Inferior parietal cortex (tissue), 1 donor: Measurements from ENCODE around the gene HLTF.
"Not testable (repeated sequence)": the region's sequence is repeated elsewhere in the genome, so short reads cannot be mapped to it uniquely, and the experiment has no call there.

Experiments
- DNase-seq: peaks from one replicate; pipeline ENCODE4 v3.0.0-alpha.2; 2016; ENCODE audit errors: extremely low spot score

Gene HLTF

GRCh38 chr3:149086232-149086988, at the start of gene HLTF:
Gene HLTF, minus strand, starts transcription at chr3:149086533. Its CDS starts 197 bp downstream, at chr3:149086336.
- DNase-seq: peak; percentile 98

- no peak for DNase-seq
Observed at GRCh38 chr3:149134575-149134974, 48.2 kb upstream of the HLTF start.

GRCh38 chr3:149131589-149131988, 45.3 kb upstream of the HLTF start:
- DNase-seq: no peak

- DNase-seq: peak; percentile 89
Observed at GRCh38 chr3:149129326-149130205, 43.2 kb upstream of the HLTF start, which contains the start of gene HPS3. Gene HPS3, plus strand, starts transcription at chr3:149129638. Its CDS starts 86 bp downstream, at chr3:149129724.

- DNase-seq: peak; percentile 46
Observed at GRCh38 chr3:149128821-149129220, 42.5 kb upstream of the HLTF start.

DNA sequence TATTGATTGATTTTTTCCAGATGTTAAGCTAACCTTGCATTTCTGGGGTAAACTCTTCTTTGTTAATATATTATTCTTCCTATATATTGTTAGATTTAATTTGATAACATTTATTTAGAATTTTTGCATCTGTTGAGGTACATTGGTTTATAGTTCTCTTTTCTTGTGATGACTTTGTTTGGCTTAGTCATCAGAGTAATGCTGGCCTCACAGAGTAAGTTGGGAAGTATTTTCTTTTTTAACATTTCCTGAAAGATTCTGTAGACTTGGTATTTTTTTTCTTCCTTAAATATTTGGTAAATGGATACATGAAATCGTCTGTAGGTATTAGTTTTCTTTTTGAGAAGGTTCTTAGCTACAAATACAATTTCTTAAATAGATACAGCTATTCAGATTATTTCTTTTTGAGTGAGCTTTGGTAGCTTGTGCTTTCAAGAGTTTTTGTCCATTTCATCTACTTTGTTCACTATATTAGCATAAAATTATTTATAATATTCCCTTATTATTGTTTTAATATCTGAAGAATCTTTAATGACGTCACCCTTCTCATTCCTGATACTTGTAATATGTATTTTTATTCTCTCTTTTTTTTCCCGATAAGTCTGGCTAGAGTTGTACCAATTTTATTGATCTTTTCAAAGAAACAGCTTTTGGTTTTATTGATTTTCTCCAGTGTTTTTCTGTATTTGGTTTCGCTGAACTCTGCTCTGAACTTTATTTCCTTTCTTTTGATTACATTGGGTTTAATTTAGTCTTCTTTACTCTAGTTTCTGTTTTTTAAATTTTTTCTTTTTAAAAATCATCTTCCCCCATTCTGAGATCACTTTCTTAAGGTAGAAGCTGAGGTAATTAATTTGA, 36.6 kb upstream of the HLTF start:
- no peak for DNase-seq

- DNase-seq: peak; percentile 85
Observed at GRCh38 chr3:149120051-149120972, 34.0 kb upstream of the HLTF start.

DNA sequence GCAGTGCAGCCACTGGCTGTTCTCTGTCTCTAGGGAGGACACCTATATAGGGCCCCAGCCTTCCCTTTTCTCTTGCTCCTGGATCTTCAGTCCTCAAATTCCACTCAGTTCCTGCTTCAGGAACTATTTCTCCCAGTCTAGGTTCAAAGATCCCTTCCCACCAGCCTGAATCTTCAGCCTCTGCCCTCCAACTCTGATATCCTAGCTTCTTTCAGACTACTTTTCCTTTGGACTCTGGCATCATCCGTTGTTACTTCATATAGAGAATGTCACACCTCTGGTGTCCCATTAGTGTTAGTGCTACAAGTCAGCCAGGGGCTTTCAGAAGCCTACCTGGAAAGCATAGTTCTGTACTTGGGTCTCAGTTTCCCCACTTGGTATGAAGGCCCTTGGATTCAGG, 33.1 kb upstream of the HLTF start:
- no peak for DNase-seq

- no peak for DNase-seq
Observed at GRCh38 chr3:149118724-149119123, 32.4 kb upstream of the HLTF start.

- no peak for DNase-seq
Observed at GRCh38 chr3:149115114-149115513, 28.8 kb upstream of the HLTF start.

DNA sequence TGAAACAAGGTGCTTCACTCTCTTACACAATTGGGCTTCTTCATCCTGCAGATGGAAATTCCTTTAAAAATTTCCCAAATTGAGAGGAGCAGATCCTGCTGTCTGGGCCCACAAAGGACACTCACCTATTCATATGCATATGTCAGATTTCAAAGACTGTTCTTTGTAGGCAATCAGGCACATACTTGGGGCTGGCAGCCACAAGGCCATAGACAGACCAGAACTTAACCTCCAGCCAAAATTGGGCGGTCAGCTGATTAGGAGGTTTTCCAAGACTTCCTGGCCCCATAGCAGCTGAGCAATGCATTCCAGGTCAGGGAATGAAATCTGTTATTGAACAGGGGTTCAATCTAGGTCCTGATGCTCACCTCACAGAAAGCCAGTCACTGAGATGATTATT, 28.1 kb upstream of the HLTF start:
- DNase-seq: no peak

GRCh38 chr3:149104484-149104883, 18.2 kb upstream of the HLTF start:
- DNase-seq: no peak

DNA sequence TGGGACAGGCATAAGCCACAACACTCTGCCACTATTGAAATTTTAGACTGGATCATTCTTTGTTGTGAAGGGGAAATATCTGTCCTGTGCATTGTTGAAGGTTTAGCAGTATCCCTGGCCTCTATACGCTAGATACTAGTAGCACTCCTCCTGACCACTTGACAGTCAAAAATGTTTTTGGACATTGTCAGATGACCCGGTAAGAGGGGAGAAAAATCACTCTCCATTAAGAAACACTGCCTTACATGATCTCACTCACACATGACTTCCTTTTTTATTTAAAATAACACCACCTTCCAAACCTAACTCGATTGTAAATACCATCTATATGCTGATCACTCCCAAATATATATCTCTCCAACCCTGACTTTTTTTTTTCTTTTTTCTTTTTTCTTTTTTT, 15.3 kb upstream of the HLTF start:
- no peak for DNase-seq

GRCh38 chr3:149101154-149101553, 14.8 kb upstream of the HLTF start:
- DNase-seq: no peak

GRCh38 chr3:149097987-149098386, 11.7 kb upstream of the HLTF start:
- DNase-seq: not testable (repeated sequence)

GRCh38 chr3:149095487-149095886, 9.2 kb upstream of the HLTF start:
- DNase-seq: no peak

GRCh38 chr3:149091983-149092382, 5.7 kb upstream of the HLTF start:
- no peak for DNase-seq

GRCh38 chr3:149090907-149091306, 4.6 kb upstream of the HLTF start:
- DNase-seq: no peak

- no peak for DNase-seq
Observed at GRCh38 chr3:149090461-149090860, 4.1 kb upstream of the HLTF start.

DNA sequence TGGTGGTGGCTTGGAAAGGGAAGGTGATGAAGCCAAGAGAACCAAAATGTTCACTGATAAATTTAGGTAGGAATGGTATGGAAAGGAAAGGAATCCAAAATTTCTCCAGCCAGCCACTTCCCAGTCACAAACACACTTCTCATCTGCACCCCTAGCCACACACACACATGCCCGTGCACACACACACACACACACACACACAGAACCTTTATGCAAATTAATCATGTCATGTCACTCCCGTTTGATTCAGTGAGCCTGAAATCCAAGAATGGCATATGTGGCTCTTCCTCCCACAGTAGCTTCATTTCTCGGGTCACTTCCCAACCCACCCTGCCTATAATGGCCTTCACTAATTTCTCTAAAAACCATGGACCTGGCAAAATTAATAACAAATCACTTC, 3.1 kb upstream of the HLTF start:
- DNase-seq: no peak

- no peak for DNase-seq
Observed at GRCh38 chr3:149087208-149087607, 875 bp upstream of the HLTF start.
